K562 (cell line): ENCODE measurements around the gene SYNM. TPM values are rescaled to one million over a fixed set of nuclear protein-coding genes. Genes with fewer than 3 reads are reported as not detected.

Source experiments
- ATAC-seq: fragments of 200-7000 bp; cut with Tn5 transposase; 3 replicates; pipeline ENCODE4 v1.9.1; 2020; ENCODE audit warnings: moderate library complexity
- BruUV-seq: library from RNA; stranded (reverse); fragments of 400-500 nt; replicated peaks from 2 replicates; lab custom pipeline; 2021; lab: Mats Ljungman, UMichigan
- CTCF ChIA-PET: fragments of 300-600 bp; formaldehyde crosslinking; extraction: SDS; loops from one replicate; lab custom pipeline; 2021; ENCODE audit warnings: low intra/inter-chr PET ratio; lab: Yijun Ruan, JAX
- POLR2A ChIA-PET: fragments of 300-600, 350-650 bp; sonication (Branson Sonifier 250); formaldehyde crosslinking; extraction: SDS; loops from one replicate; lab custom pipeline; 2021; ENCODE audit warnings: antibody characterized with exemption, inconsistent platforms; lab: Yijun Ruan, JAX
- DNase-seq, 4 experiments: peaks; one replicate each; pipeline versions ENCODE4 v3.0.0 to v3.0.0-alpha.2; 2011 to 2018; ENCODE audit warnings: low spot score in 3 of 4, mixed read lengths in 3 of 4; ENCODE audit errors: extremely low read depth in 1 of 4
- FAIRE-seq: peaks from 2 replicates; lab custom pipeline; 2011; peaks lifted over from hg19 to GRCh38; lab: Jason Lieb, UNC
- H2AFZ ChIP-seq: 2 replicates; pipeline ENCODE4 v1.6.0; 2011; ENCODE audit warnings: low read depth, low read length, control low read depth, inconsistent platforms
- H3K27ac ChIP-seq: fragments of 200-600 bp; 3 replicates; pipeline ENCODE4 v1.8.0; 2011; ENCODE audit warnings: low read depth, mild to moderate bottlenecking, control low read depth, inconsistent platforms, low read length, moderate library complexity, mixed read lengths; ENCODE audit errors: extremely low read depth
- H3K27me3 ChIP-seq, 2 experiments: fragments of 300-600 bp in 1 of 2; 2 replicates in 1 of 2; 3 replicates in 1 of 2; pipeline versions ENCODE4 v1.6.0 to v1.8.0; 2011; ENCODE audit warnings: inconsistent platforms in 2 of 2, low read length in 2 of 2, mild to moderate bottlenecking in 1 of 2, mixed read lengths in 1 of 2, moderate library complexity in 1 of 2; ENCODE audit not compliant: control insufficient read depth in 2 of 2, insufficient read depth in 2 of 2
- H3K36me3 ChIP-seq: fragments of 300-600 bp; 3 replicates; pipeline ENCODE4 v1.8.0; 2011; ENCODE audit warnings: mild to moderate bottlenecking, low read length, inconsistent platforms; ENCODE audit not compliant: control insufficient read depth, insufficient read depth
- H3K4me1 ChIP-seq, 2 experiments: fragments of 200-600 bp in 1 of 2; replicated peaks in 1 of 2; 2 replicates in 1 of 2; 3 replicates in 1 of 2; pipeline versions ENCODE4 v1.5.1 to v1.8.0; 2011; ENCODE audit warnings: inconsistent platforms in 2 of 2, low read length in 2 of 2, mild to moderate bottlenecking in 1 of 2, mixed read lengths in 1 of 2, moderate library complexity in 1 of 2; ENCODE audit not compliant: control insufficient read depth in 2 of 2, insufficient read depth in 2 of 2
- H3K4me2 ChIP-seq: 2 replicates; pipeline ENCODE4 v1.6.1; 2011; ENCODE audit warnings: low read length, control low read depth, inconsistent platforms, mixed read lengths; ENCODE audit not compliant: insufficient read depth
- H3K4me3 ChIP-seq: fragments of 200-600 bp; sonication (generic), shearing (Covaris generic); 2 replicates; pipeline ENCODE4 v1.5.1; 2016; ENCODE audit warnings: control low read depth, inconsistent platforms
- H3K79me2 ChIP-seq: fragments of 200-600 bp; 3 replicates; pipeline ENCODE4 v1.8.0; 2011; ENCODE audit warnings: low read length, inconsistent platforms; ENCODE audit not compliant: control insufficient read depth, insufficient read depth
- H3K9ac ChIP-seq, 2 experiments: 2 replicates each; pipeline versions ENCODE4 v1.6.0 to v1.6.1; 2011; ENCODE audit warnings: low read depth in 2 of 2, low read length in 2 of 2, control low read depth in 1 of 2, inconsistent platforms in 1 of 2, mild to moderate bottlenecking in 1 of 2, mixed read lengths in 1 of 2; ENCODE audit not compliant: insufficient read depth in 1 of 2
- H3K9me1 ChIP-seq: one replicate; pipeline ENCODE4 v1.6.0; 2011; ENCODE audit warnings: inconsistent platforms, mild to moderate bottlenecking, low read length, moderate library complexity; ENCODE audit not compliant: control insufficient read depth, insufficient read depth
- H3K9me3 ChIP-seq: replicated peaks from 2 replicates; pipeline ENCODE4 v1.5.1; 2011; ENCODE audit warnings: low read depth, low read length, inconsistent platforms; ENCODE audit not compliant: control insufficient read depth, insufficient read depth
- H4K20me1 ChIP-seq: replicated peaks from 2 replicates; pipeline ENCODE4 v1.6.1; 2011; ENCODE audit warnings: low read length, inconsistent platforms, mixed read lengths; ENCODE audit not compliant: control insufficient read depth, insufficient read depth
- C11orf30 ChIP-seq: fragments of 450-650 bp; IDR thresholded peaks from 2 replicates; pipeline ENCODE4 v1.6.1; 2016; ENCODE audit warnings: low read depth, mild to moderate bottlenecking
- FOXM1 ChIP-seq, 2 experiments: fragments of 450-650 bp in 1 of 2; sonication (generic) in 1 of 2; formaldehyde crosslinking in 1 of 2; IDR thresholded peaks; 2 replicates each; pipeline versions ENCODE4 v1.6.1 to v1.9.0; 2017 to 2022; ENCODE audit warnings: low read depth in 2 of 2, mild to moderate bottlenecking in 2 of 2, missing genetic modification reagents in 1 of 2, moderate library complexity in 1 of 2
- GMEB1 ChIP-seq: fragments of 250-450 bp; sonication (Bioruptor Pico); IDR thresholded peaks from 2 replicates; pipeline ENCODE4 v1.4.0; 2020; ENCODE audit warnings: mild to moderate bottlenecking
- MAFG ChIP-seq: fragments of 450-650 bp; conservative IDR thresholded peaks from 2 replicates; pipeline ENCODE4 v1.6.1; 2016; ENCODE audit warnings: missing genetic modification characterization, missing compliant biosample characterization
- MLLT1 ChIP-seq, 2 experiments: fragments of 450-650 bp; IDR thresholded peaks; 2 replicates each; pipeline ENCODE4 v1.6.1; 2016
- RUNX1 ChIP-seq: sonication (generic); IDR thresholded peaks from 2 replicates; pipeline ENCODE4 v1.6.1; 2016; ENCODE audit warnings: antibody characterized with exemption, low read depth
- ZFX ChIP-seq: sonication (generic); formaldehyde crosslinking; IDR thresholded peaks from 2 replicates; pipeline ENCODE4 v1.8.0; 2022; ENCODE audit warnings: mild to moderate bottlenecking, missing genetic modification reagents, moderate library complexity
- ZNF282 ChIP-seq: sonication (generic); formaldehyde crosslinking; IDR thresholded peaks from 2 replicates; pipeline ENCODE4 v1.8.1; 2023; ENCODE audit warnings: missing genetic modification reagents
- ZNF316 ChIP-seq: fragments of 450-650 bp; IDR thresholded peaks from 2 replicates; pipeline ENCODE4 v1.6.1; 2016
- WGBS: fragments of 100-300 bp; shearing (Covaris generic); methylation state at CpG from one replicate; pipeline ENCODE4 v1.1.6; 2016; ENCODE audit warnings: low coverage, mixed read lengths; ENCODE audit not compliant: insufficient coverage; ENCODE audit errors: missing lambda C conversion rate; 5-methylcytosine and 5-hydroxymethylcytosine counted together
- in situ Hi-C: fragments of 300-500 bp; cut with MboI; formaldehyde crosslinking; loops from 4 replicates; pipeline ENCODE4 v1.15.0; 2018; ENCODE audit warnings: inconsistent platforms, mixed read lengths
- intact Hi-C: fragments of 100-400 bp; cut with micrococcal nuclease; formaldehyde crosslinking; loops from 2 replicates; pipeline ENCODE4 v1.14.2; 2022
- polyA plus RNA-seq, 8 experiments: library from polyadenylated mRNA; depleted of rRNA in 4 of 8; stranded (reverse) in 5 of 8; unstranded in 3 of 8; fragments of >200 nt; fragmentation: Nextera tagmentation in 2 of 8; fragmentation: Illumina TruSeq in 1 of 8; extraction: Ambion mirVana in 2 of 8; extraction: Trizol in 1 of 8; gene quantifications; 2 replicates each; pipeline versions ENCODE4 v1.2.1 to v1.2.3, GENCODE V29; 2011 to 2014; ENCODE audit warnings: inconsistent platforms in 1 of 8, missing spikeins in 1 of 8
- total RNA-seq, 7 experiments: library from RNA; depleted of rRNA in 6 of 7; stranded (reverse); fragments of >200 nt in 6 of 7; fragmentation: Illumina TruSeq in 2 of 7; extraction: Trizol in 2 of 7; gene quantifications; 2 replicates each; pipeline versions ENCODE4 v1.2.1 to v1.2.3, GENCODE V29; 2011 to 2021; ENCODE audit warnings: low replicate concordance in 1 of 7

Gene SYNM
- total and polyA plus RNA-seq, 9 of the 15 experiments (the other 6 are each of a cell fraction or from before 2014, with no cell fraction given), result 0.01 to 0.42 (median 0.13) TPM

- H4K20me1 ChIP-seq, result no peaks in the 10 kb centered on the region
- H3K4me2 ChIP-seq, result no peak overlapping the region
- H3K27ac ChIP-seq, result no peak overlapping the region
- TF ChIP-seq RUNX1 (no peak), GMEB1 (CRISPR knock-in tag) (no peak), C11orf30 (0 out of 2 replicates have a peak, but pooled peaks have one; percentile 14), MAFG (tag) (0 out of 2 replicates have a peak, but pooled peaks have one; percentile 21), ZFX (CRISPR knock-in tag) (no peak), MLLT1 (IDR thresholded peaks at IDR 0.05) (no peak), ZNF316 (peak; percentile 50; the same call in 1 of the 2 replicates), ZNF282 (CRISPR knock-in tag) (no peak), FOXM1 (IDR thresholded peaks at IDR 0.05; ENCODE audit: low read depth) (no peak), FOXM1 (CRISPR knock-in tag; IDR thresholded peaks at IDR 0.05; ENCODE audit: low read depth) (no peak)
- peaks cover 0 to 2% of the 10 kb centered on the region in 2 experiments; a peak in 2 of 5 replicates for H3K4me1 ChIP-seq
- POLR2A ChIA-PET, result interaction anchor here (2.0 kb wide), 1 partner anchor 11 kb away, joined by 5 read pairs; no protein-coding TSS in a partner anchor
- DNase-seq (no peak), ATAC-seq (no peak; the same call in 2 of the 3 replicates), FAIRE-seq (no peak)
- no peak overlapping the region for H2AFZ ChIP-seq
- no peaks in the 10 kb centered on the region for H3K9me3 ChIP-seq
- no peaks in the 10 kb centered on the region for H3K9me1 ChIP-seq
- no peak overlapping the region for H3K9ac ChIP-seq
- no TSS peak for BruUV-seq
- CTCF ChIA-PET, result no interaction called here
- H3K36me3 ChIP-seq, result no peaks in the 10 kb centered on the region
- H3K4me3 ChIP-seq, result no peak overlapping the region
- intact Hi-C loops, result loop anchor here (5.0 kb wide), 1 partner anchor 57 kb away; no protein-coding TSS in a partner anchor
- H3K27me3 ChIP-seq, result no peaks in the 10 kb centered on the region
- in situ Hi-C loops, result no loop called here
- no peaks in the 10 kb centered on the region for H3K79me2 ChIP-seq
- 24% methylated on average over 6 of the region's 6 CpGs for WGBS
Observed at GRCh38 chr15:99158626-99159412, 53.9 kb downstream of the SYNM start.
